ENCODE data around the gene TAF1C.

The TAF1C gene

DNA sequence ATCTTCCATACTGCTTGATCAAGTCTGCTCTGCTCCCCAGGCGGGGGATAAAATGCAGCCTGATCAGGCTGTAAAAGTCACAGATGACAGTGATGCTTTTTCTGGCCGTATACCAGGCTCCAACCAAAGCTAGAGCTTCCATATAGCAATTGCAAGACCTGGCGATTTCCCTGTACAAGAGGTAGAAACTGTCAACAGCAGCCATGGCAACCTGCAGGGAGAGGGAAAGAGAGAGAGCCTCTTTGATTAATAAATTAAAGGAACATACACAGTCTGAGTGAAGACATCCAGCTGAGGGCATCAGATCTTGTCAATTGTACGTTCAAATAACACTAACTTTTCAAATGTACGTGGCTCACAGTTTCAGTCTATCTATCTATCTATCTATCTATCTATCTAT lies 55.7 kb downstream of the TAF1C start:
- no peak for DNase-seq (ENCODE audit: low read depth in 2 of 2)

All from stimulated activated CD4-positive, alpha-beta T cell treated with anti-CD3 and anti-CD28 coated beads, Interleukin-1b, Interleukin-23, amount 100 ng/mL, for 4 hours (primary cell).